GM21526 (cell line): ENCODE results near the gene MPRIP.
"Not testable (repeated sequence)": the region's sequence is repeated elsewhere in the genome, so short reads cannot be mapped to it uniquely, and the experiment has no call there.

Experiments
- ATAC-seq: cut with Tn5 transposase; IDR thresholded peaks from one replicate; pipeline ENCODE4 v1.9.1; 2021; ENCODE audit warnings: moderate library complexity; ENCODE audit not compliant: unreplicated experiment, low FRiP score

MPRIP gene

GRCh38 chr17:17042384-17042736 lies at the start of gene MPRIP:
MPRIP (plus strand) TSS chr17:17042457; CDS start chr17:17042849, 392 bp downstream.
- peak; percentile 7 for ATAC-seq

- no peak for ATAC-seq
Observed at GRCh38 chr17:16994631-16995030, 47.6 kb upstream of the MPRIP start.

- no peak for ATAC-seq
Observed at GRCh38 chr17:16995930-16996329, 46.3 kb upstream of the MPRIP start.

- not testable (repeated sequence) for ATAC-seq
Observed at GRCh38 chr17:16996726-16997125, 45.5 kb upstream of the MPRIP start.

GRCh38 chr17:16997514-16998429 lies 44.5 kb upstream of the MPRIP start:
- no peak for ATAC-seq

- no peak for ATAC-seq
Observed at GRCh38 chr17:16999931-17000625, 42.2 kb upstream of the MPRIP start.

GRCh38 chr17:17001076-17001777 lies 41.0 kb upstream of the MPRIP start:
- ATAC-seq = no peak

- ATAC-seq = peak; percentile 55
Observed at GRCh38 chr17:17001874-17002520, 40.3 kb upstream of the MPRIP start.

- not testable (repeated sequence) for ATAC-seq
Observed at GRCh38 chr17:17002731-17003715, 39.2 kb upstream of the MPRIP start.

- no peak for ATAC-seq
Observed at GRCh38 chr17:17004251-17004996, 37.8 kb upstream of the MPRIP start.

GRCh38 chr17:17004997-17005614 lies 37.2 kb upstream of the MPRIP start:
- ATAC-seq = not testable (repeated sequence)

GRCh38 chr17:17007891-17008290 lies 34.4 kb upstream of the MPRIP start:
- ATAC-seq = not testable (repeated sequence)

GRCh38 chr17:17008621-17009397 lies 33.4 kb upstream of the MPRIP start:
- ATAC-seq = not testable (repeated sequence)

- ATAC-seq = not testable (repeated sequence)
Observed at GRCh38 chr17:17009972-17010371, 32.3 kb upstream of the MPRIP start.

GRCh38 chr17:17010545-17011034 lies 31.7 kb upstream of the MPRIP start:
- not testable (repeated sequence) for ATAC-seq

- ATAC-seq = not testable (repeated sequence)
Observed at GRCh38 chr17:17011043-17011907, 31.0 kb upstream of the MPRIP start.
